ENCODE measurements around the gene OLA1. TPM values are rescaled to one million over a fixed set of nuclear protein-coding genes. Genes with fewer than 3 reads are reported as not detected.
A peak's percentile ranks its signal among the peaks of the same experiment; 100 is the strongest.
"Not testable (repeated sequence)": the region's sequence is repeated elsewhere in the genome, so short reads cannot be mapped to it uniquely, and the experiment has no call there.

The OLA1 gene
- total RNA-seq, result 10 to 100 TPM; 40.4 to 54.1 (median 50.6) TPM

GRCh38 chr2:174248187-174248997 is at the start of gene OLA1:
Gene OLA1 (minus strand): TSS chr2:174248532. CDS start chr2:174246815, 1,717 bp downstream.
- ATAC-seq (ENCODE audit: low FRiP score), result peak; percentile 100
- TF ChIP-seq, protein P1, sequence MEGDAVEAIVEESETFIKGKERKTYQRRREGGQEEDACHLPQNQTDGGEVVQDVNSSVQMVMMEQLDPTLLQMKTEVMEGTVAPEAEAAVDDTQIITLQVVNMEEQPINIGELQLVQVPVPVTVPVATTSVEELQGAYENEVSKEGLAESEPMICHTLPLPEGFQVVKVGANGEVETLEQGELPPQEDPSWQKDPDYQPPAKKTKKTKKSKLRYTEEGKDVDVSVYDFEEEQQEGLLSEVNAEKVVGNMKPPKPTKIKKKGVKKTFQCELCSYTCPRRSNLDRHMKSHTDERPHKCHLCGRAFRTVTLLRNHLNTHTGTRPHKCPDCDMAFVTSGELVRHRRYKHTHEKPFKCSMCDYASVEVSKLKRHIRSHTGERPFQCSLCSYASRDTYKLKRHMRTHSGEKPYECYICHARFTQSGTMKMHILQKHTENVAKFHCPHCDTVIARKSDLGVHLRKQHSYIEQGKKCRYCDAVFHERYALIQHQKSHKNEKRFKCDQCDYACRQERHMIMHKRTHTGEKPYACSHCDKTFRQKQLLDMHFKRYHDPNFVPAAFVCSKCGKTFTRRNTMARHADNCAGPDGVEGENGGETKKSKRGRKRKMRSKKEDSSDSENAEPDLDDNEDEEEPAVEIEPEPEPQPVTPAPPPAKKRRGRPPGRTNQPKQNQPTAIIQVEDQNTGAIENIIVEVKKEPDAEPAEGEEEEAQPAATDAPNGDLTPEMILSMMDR (IDR thresholded peaks at IDR 0.05), result no peak
- peak; percentile 79 for DNase-seq (ENCODE audit: low spot score)

- no peak for ATAC-seq (ENCODE audit: low FRiP score)
- no peak for DNase-seq (ENCODE audit: low spot score)
- TF ChIP-seq, protein P1 (IDR thresholded peaks at IDR 0.05), result no peak
Measured at GRCh38 chr2:174292908-174293307, 44.6 kb upstream of the OLA1 start.

DNA sequence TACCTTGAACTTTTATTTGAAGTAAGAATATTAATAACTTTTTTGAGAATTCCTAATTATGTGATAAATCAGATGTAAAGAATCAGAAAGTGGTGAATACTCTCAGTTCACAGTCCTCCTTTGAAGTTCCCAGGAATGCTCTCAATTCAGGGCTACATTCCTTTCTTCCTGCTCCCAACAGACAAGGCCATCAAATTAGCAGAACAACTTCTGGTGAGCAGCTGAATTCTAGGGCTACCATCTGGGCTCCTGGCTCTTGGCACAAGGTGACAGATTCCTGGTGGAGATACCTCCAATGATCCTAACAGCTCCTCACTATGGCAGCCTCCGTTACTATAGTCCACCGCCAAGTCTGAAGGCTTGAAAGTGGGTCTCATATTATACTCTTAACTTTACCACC is 37.8 kb upstream of the OLA1 start:
- DNase-seq (ENCODE audit: low spot score), result no peak
- TF ChIP-seq, protein P1 (IDR thresholded peaks at IDR 0.05), result no peak
- no peak for ATAC-seq (ENCODE audit: low FRiP score)

DNA sequence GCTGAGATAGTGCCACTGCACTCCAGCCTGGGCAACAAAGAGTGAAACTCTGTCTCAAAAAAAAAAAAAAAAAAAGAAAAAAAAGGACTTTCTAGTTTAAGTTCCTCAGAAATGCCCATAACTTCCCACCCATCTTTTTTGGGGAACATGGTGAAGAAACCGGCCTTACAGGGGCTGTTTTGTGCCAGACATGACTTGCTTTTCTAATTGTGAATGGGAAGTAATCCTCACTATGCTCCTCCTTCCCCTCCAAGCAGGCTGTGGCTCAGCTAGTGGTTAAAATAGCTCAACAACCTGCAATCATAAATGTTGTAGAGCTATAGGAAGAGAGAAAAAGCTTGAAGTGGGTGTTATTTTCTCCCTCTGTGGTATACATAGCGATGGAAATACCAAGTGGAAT is 34.1 kb upstream of the OLA1 start:
- DNase-seq (ENCODE audit: low spot score) (no peak), ATAC-seq (ENCODE audit: low FRiP score) (no peak)
- TF ChIP-seq, protein P1 (IDR thresholded peaks at IDR 0.05), result no peak

DNA sequence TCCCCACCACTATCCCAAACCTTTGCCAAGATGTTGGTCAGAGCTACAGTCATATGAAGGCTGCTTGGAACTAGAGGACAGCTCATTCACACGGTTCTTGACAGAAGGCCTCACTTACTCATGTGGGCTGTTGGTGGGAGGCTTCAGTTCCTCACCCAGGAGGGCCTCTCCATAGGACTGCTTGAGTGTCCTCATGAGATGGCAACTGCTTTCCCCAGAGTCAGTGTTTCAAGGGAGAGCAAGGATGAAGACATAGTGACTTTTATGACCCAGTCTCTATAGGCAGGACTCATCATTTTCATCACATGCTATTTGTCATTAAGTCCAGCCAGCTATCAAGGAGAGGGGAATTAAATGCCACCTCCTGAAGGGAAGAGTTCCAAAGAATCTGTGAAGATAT is 33.4 kb upstream of the OLA1 start:
- DNase-seq (ENCODE audit: low spot score) (no peak), ATAC-seq (ENCODE audit: low FRiP score) (no peak)
- TF ChIP-seq, protein P1 (IDR thresholded peaks at IDR 0.05), result no peak

DNA sequence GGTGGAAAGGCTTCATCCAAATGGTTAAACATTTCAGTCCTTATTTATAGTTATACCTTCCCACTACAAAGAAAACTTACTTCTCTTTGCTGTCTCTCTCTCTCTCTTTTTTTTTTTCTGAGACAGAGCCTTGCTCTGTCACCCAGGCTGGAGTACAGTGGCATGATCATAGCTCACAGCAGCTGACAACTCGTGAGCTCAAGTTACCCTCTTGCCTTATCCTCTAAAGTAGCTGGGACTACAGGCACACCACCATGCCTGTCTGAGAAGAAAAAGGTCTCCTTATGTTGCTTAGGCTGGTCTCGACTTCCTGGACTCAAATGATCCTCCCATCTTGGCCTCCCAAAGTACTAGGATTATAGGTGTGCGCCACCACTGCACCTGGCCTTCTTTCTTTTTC is 32.3 kb upstream of the OLA1 start:
- ATAC-seq (ENCODE audit: low FRiP score) (no peak), DNase-seq (ENCODE audit: low spot score) (no peak)
- TF ChIP-seq, protein P1 (IDR thresholded peaks at IDR 0.05), result no peak

- not testable (repeated sequence) for DNase-seq (ENCODE audit: low spot score); ATAC-seq (ENCODE audit: low FRiP score)
Measured at GRCh38 chr2:174270263-174270662, 21.9 kb upstream of the OLA1 start.
